Right cardiac atrium (tissue), 5 donors: Measurements from ENCODE around the gene B3GNT3. TPM values are rescaled to one million over a fixed set of nuclear protein-coding genes. Genes with fewer than 3 reads are reported as not detected.
"Not testable (repeated sequence)": the region's sequence is repeated elsewhere in the genome, so short reads cannot be mapped to it uniquely, and the experiment has no call there.

Experiments
- ATAC-seq, 2 donors: fragments of 200-7000 bp; cut with Tn5 transposase; one replicate each; pipeline versions ENCODE4 v1.8.0 to v1.9.1; 2020; ENCODE audit warnings: moderate library complexity in 2 of 2, mild to moderate bottlenecking in 1 of 2
- DNase-seq, 3 donors: peaks; one replicate each; pipeline ENCODE4 v3.0.0-alpha.2; 2020
- H3K27ac ChIP-seq: one replicate; pipeline ENCODE4 v1.5.1; 2013; ENCODE audit warnings: mild to moderate bottlenecking, low read length, control low read depth, moderate library complexity
- H3K27me3 ChIP-seq: one replicate; pipeline ENCODE4 v1.6.1; 2013; ENCODE audit not compliant: control insufficient read depth, insufficient read depth
- H3K4me1 ChIP-seq: one replicate; pipeline ENCODE4 v1.6.1; 2013; ENCODE audit warnings: low read length; ENCODE audit not compliant: control insufficient read depth, insufficient read depth
- H3K4me3 ChIP-seq: one replicate; pipeline ENCODE4 v1.5.1; 2013; ENCODE audit warnings: low read length, control low read depth
- H3K9me3 ChIP-seq: one replicate; pipeline ENCODE4 v1.6.1; 2013; ENCODE audit warnings: low read length; ENCODE audit not compliant: control insufficient read depth
- WGBS: extraction: QIAGEN DNeasy Blood & Tissue Kit; methylation state at CpG from one replicate; pipeline ENCODE4 v1.1.7; 2013; 5-methylcytosine and 5-hydroxymethylcytosine counted together
- intact Hi-C, 4 donors: fragments of 100-400 bp; cut with DNase I; formaldehyde crosslinking; loops; one replicate each; pipeline versions ENCODE4 v1.11.0 to v1.14.0; 2022 to 2023
- polyA plus RNA-seq: library from polyadenylated mRNA; stranded (reverse); fragments of 200-250 nt; gene quantifications from one replicate; pipeline ENCODE4 v1.2.3, GENCODE V29; 2013
- total RNA-seq, 4 donors: library from RNA; stranded (reverse); fragmentation: NEBNext Ultra II Directional; extraction: Animal tissue kit (Norgen Biotek cat#: 25700); gene quantifications; one replicate each; pipeline ENCODE4 v1.2.1, GENCODE V29; 2021
- donor health status: healthy with polysubstance abuse.
- donor health status: DM: no; HTN: yes; CAD: no.
- donor health status: DM: no; HTN: no; CAD: no.
- donor health status: DM: no; HTN: yes; CAD: no; lungs with severe emphysema.
- donor health status: DM: yes; HTN: yes; CAD: no.

The B3GNT3 gene
- total and polyA plus RNA-seq, 5 donors: not detected

DNA sequence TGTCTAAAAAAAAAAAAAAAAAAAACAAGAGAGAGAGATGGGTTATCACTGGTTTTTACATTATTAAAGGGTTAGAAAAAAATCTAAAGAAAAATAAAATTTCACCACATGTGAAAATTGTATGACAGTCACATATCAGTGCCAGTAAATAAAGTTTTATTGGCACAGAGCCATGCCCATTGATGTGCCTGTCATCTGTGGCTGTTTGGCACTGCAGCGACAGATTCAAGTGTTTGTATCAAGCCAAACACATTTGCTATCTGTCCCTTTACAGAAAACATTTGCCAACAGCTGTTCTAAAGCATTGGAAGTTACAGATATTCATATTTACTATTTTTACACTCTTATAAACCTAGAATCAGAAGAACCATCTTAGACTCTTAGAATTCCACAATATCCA lies 27.4 kb upstream of the B3GNT3 start:
- intact Hi-C loops: loop anchor here in 2 of 4 donors (5.0 kb wide), 1 partner anchor 65 kb away; no protein-coding TSS in a partner anchor
- whole genome bisulfite sequencing: 30% methylated on average over 1 of the region's 1 CpG
- H3K9me3 ChIP-seq: no peaks in the 10 kb centered on the region
- no peaks in the 10 kb centered on the region for H3K27me3 ChIP-seq
- no peak overlapping the region for H3K4me3 ChIP-seq
- H3K27ac ChIP-seq: no peak overlapping the region
- H3K4me1 ChIP-seq: no peaks in the 10 kb centered on the region
- ATAC-seq (no peak), DNase-seq (peak in 1 of 3 donors; percentile 26)

DNA sequence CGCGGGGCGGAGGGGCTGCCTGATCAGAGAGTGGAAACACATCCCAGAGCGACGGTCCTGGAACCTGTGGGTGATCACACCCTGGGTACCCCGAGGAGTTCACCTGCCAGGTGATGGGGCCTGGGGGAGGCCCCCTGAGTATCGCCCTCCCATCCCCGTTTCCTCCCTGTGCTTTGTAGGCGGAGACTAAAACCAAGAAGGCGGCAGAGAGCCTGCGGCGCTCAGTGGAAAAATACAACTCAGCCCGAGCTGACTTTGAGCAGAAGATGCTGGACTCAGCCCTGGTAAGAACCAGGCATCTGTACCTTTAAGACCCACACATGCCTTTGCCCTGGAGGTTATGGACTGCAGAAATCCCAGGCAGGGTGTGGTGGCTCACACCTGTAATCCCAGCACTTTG lies 24.3 kb upstream of the B3GNT3 start:
- Histone ChIP-seq H3K27me3 (no peaks in the 10 kb centered on the region), H3K4me3 (no peak overlapping the region), H3K9me3 (no peaks in the 10 kb centered on the region), H3K27ac (no peak overlapping the region), H3K4me1 (no peaks in the 10 kb centered on the region)
- DNase-seq: no peak
- no peak for ATAC-seq
- intact Hi-C loops: loop anchor here in 2 of 4 donors (10.0 kb wide), 1 partner anchor 66 kb away; no protein-coding TSS in a partner anchor
- WGBS: 76% methylated on average over 13 of the region's 13 CpGs

GRCh38 chr19:17772172-17772571 lies 22.8 kb upstream of the B3GNT3 start:
- intact Hi-C loops: loop anchor here in 2 of 4 donors (10.0 kb wide), 1 partner anchor 67 kb away; no protein-coding TSS in a partner anchor
- 95% methylated on average over 4 of the region's 4 CpGs for WGBS

GRCh38 chr19:17775245-17775927 lies 19.6 kb upstream of the B3GNT3 start:
- no peak overlapping the region for H3K27ac ChIP-seq
- H3K27me3 ChIP-seq: no peaks in the 10 kb centered on the region
- ATAC-seq (no peak), DNase-seq (peak in 1 of 3 donors; percentile 71)
- no peaks in the 10 kb centered on the region for H3K9me3 ChIP-seq
- WGBS: 57% methylated on average over 16 of the region's 16 CpGs
- intact Hi-C loops: loop anchor here in 2 of 4 donors (10.0 kb wide), 1 partner anchor 71 kb away; no protein-coding TSS in a partner anchor
- H3K4me1 ChIP-seq: no peaks in the 10 kb centered on the region
- no peak overlapping the region for H3K4me3 ChIP-seq

More at GRCh38 chr19:17772172-17772571, 22.8 kb upstream of the B3GNT3 start:
- H3K4me1 ChIP-seq: no peaks in the 10 kb centered on the region
- no peak for ATAC-seq
- H3K4me3 ChIP-seq: no peak overlapping the region
- peak in 1 of 3 donors; percentile 16 for DNase-seq
- H3K27ac ChIP-seq: no peak overlapping the region
- H3K9me3 ChIP-seq: no peaks in the 10 kb centered on the region
- no peaks in the 10 kb centered on the region for H3K27me3 ChIP-seq

GRCh38 chr19:17775991-17776803 lies 18.7 kb upstream of the B3GNT3 start:
- DNase-seq (no peak), ATAC-seq (no peak)
- H3K4me1 ChIP-seq: no peaks in the 10 kb centered on the region
- no peaks in the 10 kb centered on the region for H3K9me3 ChIP-seq
- H3K27ac ChIP-seq: no peak overlapping the region
- H3K4me3 ChIP-seq: no peak overlapping the region
- intact Hi-C loops: loop anchor here in 2 of 4 donors (10.0 kb wide), 1 partner anchor 71 kb away; no protein-coding TSS in a partner anchor
- H3K27me3 ChIP-seq: no peaks in the 10 kb centered on the region
- WGBS: 68% methylated on average over 27 of the region's 27 CpGs

- not testable (repeated sequence) for H3K9me3 ChIP-seq, H3K27ac ChIP-seq, ATAC-seq, DNase-seq, H3K4me1 ChIP-seq, H3K4me3 ChIP-seq, H3K27me3 ChIP-seq
- intact Hi-C loops: loop anchor here in 2 of 4 donors (10.0 kb wide), 1 partner anchor 73 kb away; no protein-coding TSS in a partner anchor
- WGBS: 76% methylated on average over 10 of the region's 10 CpGs
Measured at GRCh38 chr19:17777840-17778239, 17.1 kb upstream of the B3GNT3 start.

GRCh38 chr19:17778251-17778967 lies 16.5 kb upstream of the B3GNT3 start:
- DNase-seq: peak; percentile 60 to 81 (median 76)
- Histone ChIP-seq H3K27me3 (no peaks in the 10 kb centered on the region), H3K4me3 (no peak overlapping the region), H3K27ac (no peak overlapping the region), H3K9me3 (no peaks in the 10 kb centered on the region), H3K4me1 (no peaks in the 10 kb centered on the region)
- peak; percentile 59 to 71 for ATAC-seq
- 4% methylated on average over 37 of the region's 37 CpGs for WGBS
- intact Hi-C loops: loop anchor here in 2 of 4 donors (10.0 kb wide), 1 partner anchor 74 kb away; no protein-coding TSS in a partner anchor

DNA sequence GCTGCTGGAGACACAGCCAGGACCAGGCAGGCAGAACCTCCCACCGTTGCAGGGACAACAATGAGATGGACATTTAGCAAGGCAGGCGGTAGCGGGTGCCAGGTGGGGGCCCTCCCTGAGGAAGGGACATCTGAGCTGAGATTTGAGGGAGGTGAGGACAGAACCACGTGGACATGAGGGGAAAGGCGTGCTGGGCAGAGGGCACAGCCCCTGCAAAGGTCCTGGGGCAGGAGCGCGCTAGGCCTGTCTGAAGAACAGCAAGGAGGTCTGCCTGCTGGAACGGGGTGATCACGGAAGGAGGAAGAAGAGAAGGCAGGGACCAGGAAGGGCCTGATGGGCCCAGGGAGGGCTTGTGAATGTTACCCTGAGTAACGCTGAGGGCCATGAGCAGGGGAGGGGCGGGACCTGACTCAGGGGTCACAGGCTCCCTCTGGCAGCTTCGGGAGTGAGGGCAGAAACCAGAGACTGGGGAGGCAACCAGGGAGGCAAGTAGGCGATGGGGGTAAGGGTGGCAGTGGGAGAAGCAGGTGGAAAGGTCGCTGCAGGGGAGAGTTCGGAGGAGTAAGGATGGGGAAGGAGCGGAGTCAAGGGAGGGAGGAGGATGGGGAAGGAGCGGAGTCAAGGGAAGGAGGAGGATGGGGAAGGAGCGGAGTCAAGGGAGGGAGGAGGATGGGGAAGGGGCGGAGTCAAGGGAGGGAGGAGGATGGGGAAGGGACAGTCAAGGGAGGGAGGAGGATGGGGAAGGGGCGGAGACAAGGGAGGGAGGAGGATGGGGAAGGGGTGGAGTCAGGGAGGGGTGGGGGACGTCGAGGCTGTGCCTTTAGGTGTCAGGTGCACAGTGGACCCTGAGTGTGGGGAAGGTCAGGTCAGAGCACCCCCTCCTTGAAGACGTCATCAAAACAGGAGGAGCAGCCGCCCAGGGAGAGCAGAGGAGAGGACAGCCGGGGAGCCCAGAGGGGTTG lies 15.7 kb upstream of the B3GNT3 start:
- H3K27ac ChIP-seq: no peak overlapping the region
- intact Hi-C loops: loop anchor here in 2 of 4 donors (10.0 kb wide), 1 partner anchor 74 kb away; no protein-coding TSS in a partner anchor
- whole genome bisulfite sequencing: 13% methylated on average over 25 of the region's 25 CpGs
- peak in 1 of 2 donors; percentile 15 for ATAC-seq
- H3K4me3 ChIP-seq: no peak overlapping the region
- H3K9me3 ChIP-seq: no peaks in the 10 kb centered on the region
- H3K27me3 ChIP-seq: no peaks in the 10 kb centered on the region
- DNase-seq: peak; percentile 61 to 70 (median 66)
- H3K4me1 ChIP-seq: no peaks in the 10 kb centered on the region

DNA sequence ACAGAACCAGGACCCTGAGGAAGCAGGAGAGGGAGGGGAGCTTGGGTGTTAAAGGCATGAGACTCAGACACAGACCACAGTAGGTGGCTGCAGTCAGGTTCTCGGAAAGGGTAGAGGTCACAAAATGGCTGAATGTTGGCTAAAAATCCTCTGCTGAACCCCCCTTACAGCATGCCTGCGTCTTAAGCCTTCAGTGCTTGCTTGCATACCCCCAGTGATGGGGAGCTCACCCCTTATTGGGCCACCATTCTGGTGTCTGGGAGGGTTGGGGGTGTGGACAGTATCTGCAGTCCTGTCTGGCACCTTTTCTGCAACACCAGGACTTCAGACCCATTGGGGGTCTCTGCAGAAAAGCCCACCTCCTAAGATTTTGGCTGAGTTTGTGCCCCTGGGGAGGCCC lies 14.2 kb upstream of the B3GNT3 start:
- DNase-seq: no peak
- no peak overlapping the region for H3K27ac ChIP-seq
- intact Hi-C loops: loop anchor here in 1 of 4 donors (5.0 kb wide), 1 partner anchor 77 kb away; the partner anchor contains the start of gene RPL18A
- H3K4me3 ChIP-seq: no peak overlapping the region
- H3K27me3 ChIP-seq: no peaks in the 10 kb centered on the region
- WGBS: 81% methylated on average over 2 of the region's 2 CpGs
- ATAC-seq: no peak
- H3K4me1 ChIP-seq: no peaks in the 10 kb centered on the region
- H3K9me3 ChIP-seq: no peaks in the 10 kb centered on the region
